ENCODE data around the gene SEMA6C.

SEMA6C gene

DNA sequence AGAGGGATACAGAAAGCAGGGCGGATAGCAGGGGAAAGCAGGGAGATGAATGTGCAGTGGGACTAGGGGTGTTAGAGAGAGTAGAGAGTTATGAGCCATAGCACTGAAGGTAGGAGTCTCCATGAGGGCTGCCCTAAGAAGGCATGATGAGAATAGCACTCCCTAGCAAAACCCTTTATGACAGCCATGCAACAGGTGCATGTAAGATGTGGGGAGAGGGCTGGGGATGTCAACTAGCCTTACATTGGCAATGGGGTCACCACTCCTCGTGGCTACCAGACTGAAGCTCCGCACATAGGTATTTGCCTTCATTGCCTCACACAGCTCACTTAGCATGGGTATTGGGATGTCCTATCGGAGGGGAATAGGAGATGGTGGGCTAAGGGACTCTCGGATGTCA, 24.8 kb upstream of the SEMA6C start:
- DNase-seq (ENCODE audit: low read depth): no peak
- H3K4me3 ChIP-seq (ENCODE audit: low read depth, low read length): no peak overlapping the region
- TF ChIP-seq, protein P1, sequence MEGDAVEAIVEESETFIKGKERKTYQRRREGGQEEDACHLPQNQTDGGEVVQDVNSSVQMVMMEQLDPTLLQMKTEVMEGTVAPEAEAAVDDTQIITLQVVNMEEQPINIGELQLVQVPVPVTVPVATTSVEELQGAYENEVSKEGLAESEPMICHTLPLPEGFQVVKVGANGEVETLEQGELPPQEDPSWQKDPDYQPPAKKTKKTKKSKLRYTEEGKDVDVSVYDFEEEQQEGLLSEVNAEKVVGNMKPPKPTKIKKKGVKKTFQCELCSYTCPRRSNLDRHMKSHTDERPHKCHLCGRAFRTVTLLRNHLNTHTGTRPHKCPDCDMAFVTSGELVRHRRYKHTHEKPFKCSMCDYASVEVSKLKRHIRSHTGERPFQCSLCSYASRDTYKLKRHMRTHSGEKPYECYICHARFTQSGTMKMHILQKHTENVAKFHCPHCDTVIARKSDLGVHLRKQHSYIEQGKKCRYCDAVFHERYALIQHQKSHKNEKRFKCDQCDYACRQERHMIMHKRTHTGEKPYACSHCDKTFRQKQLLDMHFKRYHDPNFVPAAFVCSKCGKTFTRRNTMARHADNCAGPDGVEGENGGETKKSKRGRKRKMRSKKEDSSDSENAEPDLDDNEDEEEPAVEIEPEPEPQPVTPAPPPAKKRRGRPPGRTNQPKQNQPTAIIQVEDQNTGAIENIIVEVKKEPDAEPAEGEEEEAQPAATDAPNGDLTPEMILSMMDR (IDR thresholded peaks at IDR 0.05; ENCODE audit: low read depth, low read length): no peak
- TF ChIP-seq MYC (IDR thresholded peaks at IDR 0.05; ENCODE audit: low read depth, low read length) (no peak), POLR2A (IDR thresholded peaks at IDR 0.05; ENCODE audit: extremely low read depth, insufficient read length) (no peak)
- TF ChIP-seq, protein P2, sequence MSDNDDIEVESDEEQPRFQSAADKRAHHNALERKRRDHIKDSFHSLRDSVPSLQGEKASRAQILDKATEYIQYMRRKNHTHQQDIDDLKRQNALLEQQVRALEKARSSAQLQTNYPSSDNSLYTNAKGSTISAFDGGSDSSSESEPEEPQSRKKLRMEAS (IDR thresholded peaks at IDR 0.05; ENCODE audit: low read depth, low read length): no peak

GRCh38 chr1:151167116-151167515, 20.7 kb upstream of the SEMA6C start:
- no peak for DNase-seq (ENCODE audit: low read depth)
- no peak for TF ChIP-seq MYC (IDR thresholded peaks at IDR 0.05; ENCODE audit: low read depth, low read length)
- no peak for TF ChIP-seq POLR2A (IDR thresholded peaks at IDR 0.05; ENCODE audit: extremely low read depth, insufficient read length)
- TF ChIP-seq, protein P2 (IDR thresholded peaks at IDR 0.05; ENCODE audit: low read depth, low read length): no peak
- TF ChIP-seq, protein P1 (IDR thresholded peaks at IDR 0.05; ENCODE audit: low read depth, low read length): no peak
- peak overlapping the region; percentile 100 for H3K4me3 ChIP-seq (ENCODE audit: low read depth, low read length)

DNA sequence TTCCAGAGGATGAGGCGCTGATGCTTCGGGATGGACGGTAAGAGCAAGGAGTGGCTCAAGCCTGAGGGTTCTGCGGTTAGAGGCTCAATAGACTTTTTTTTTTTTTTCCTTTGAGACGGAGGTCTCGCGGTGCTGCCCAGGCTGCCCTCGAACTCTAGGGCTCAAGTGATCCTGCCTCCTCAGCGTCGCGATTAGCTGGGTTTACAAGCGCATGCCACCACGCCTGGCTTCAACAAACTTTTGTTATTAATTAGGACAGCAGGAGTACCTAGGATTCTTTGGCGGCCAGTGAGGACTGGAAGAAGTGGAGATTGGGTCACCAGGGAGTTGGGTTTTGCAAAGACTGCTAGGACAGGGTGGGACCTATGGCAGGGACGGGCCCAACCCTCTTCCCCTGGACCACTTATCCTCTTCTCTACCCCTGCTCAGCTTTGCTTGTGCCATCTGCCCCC, 20.1 kb upstream of the SEMA6C start:
- TF ChIP-seq, protein P1 (IDR thresholded peaks at IDR 0.05; ENCODE audit: low read depth, low read length): no peak
- TF ChIP-seq, protein P2 (IDR thresholded peaks at IDR 0.05; ENCODE audit: low read depth, low read length): no peak
- TF ChIP-seq POLR2A (IDR thresholded peaks at IDR 0.05; ENCODE audit: extremely low read depth, insufficient read length) (no peak), MYC (IDR thresholded peaks at IDR 0.05; ENCODE audit: low read depth, low read length) (no peak)
- peak; percentile 67 for DNase-seq (ENCODE audit: low read depth)
- peak overlapping the region; percentile 100 for H3K4me3 ChIP-seq (ENCODE audit: low read depth, low read length)

GRCh38 chr1:151165738-151166504, 19.5 kb upstream of the SEMA6C start, which contains the start of the genes LYSMD1 and SCNM1:
TSS of gene LYSMD1 (minus strand) at chr1:151165902. CDS start at chr1:151165258, 644 bp downstream.
TSS of gene SCNM1 (plus strand) at chr1:151166144. CDS start at chr1:151166153, 9 bp downstream.
- peak; percentile 68 for TF ChIP-seq POLR2A (IDR thresholded peaks at IDR 0.05; ENCODE audit: extremely low read depth, insufficient read length)
- TF ChIP-seq, protein P1 (IDR thresholded peaks at IDR 0.05; ENCODE audit: low read depth, low read length): no peak
- DNase-seq (ENCODE audit: low read depth): peak; percentile 99
- H3K4me3 ChIP-seq (ENCODE audit: low read depth, low read length): peak within 1 kb of the TSS; percentile 100

DNA sequence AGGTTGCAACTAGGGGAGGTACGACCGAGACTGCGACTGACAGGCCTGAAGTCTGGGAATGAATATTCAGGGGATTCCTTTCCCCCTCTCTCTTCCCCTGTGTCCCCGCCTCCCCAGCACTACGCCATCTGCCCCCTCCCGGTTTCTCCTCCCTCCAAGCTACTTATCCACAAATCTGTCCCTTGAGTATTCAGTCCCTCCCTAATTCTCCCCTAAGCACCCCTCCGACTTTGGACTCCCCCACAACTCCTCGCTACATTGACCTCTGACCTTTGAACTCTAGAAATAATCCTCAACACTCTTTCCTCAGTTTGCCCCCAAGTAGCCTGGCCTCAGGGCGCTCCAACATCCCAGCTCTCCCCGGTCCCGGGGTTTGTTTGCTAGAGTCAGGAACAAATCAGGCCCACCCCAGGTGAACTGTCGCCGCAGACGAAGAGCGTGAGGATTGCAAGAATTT, 18.9 kb upstream of the SEMA6C start:
- TF ChIP-seq, protein P1 (IDR thresholded peaks at IDR 0.05; ENCODE audit: low read depth, low read length): no peak
- 0 out of 2 replicates have a peak, but pooled peaks have one; percentile 0 for TF ChIP-seq MYC (IDR thresholded peaks at IDR 0.05; ENCODE audit: low read depth, low read length)
- peak overlapping the region; percentile 100 for H3K4me3 ChIP-seq (ENCODE audit: low read depth, low read length)
- peak; percentile 58 for DNase-seq (ENCODE audit: low read depth)
